Heart right ventricle (tissue), 16 donors: ENCODE results near the gene PSMC3. TPM values are rescaled to one million over a fixed set of nuclear protein-coding genes. Genes with fewer than 3 reads are reported as not detected.

Experiments
- ATAC-seq, 8 donors: fragments of 200-7000 bp; cut with Tn5 transposase; one replicate each; pipeline ENCODE4 v1.9.1; 2020; ENCODE audit warnings: mild to moderate bottlenecking in 8 of 8, moderate library complexity in 8 of 8, moderate number of reproducible peaks in 1 of 8
- DNase-seq, 2 donors: peaks; one replicate each; pipeline ENCODE4 v3.0.0-alpha.2; 2020
- H3K27ac ChIP-seq, 10 donors: fragments of 200-600 bp; sonication (generic) in 2 of 10; one replicate each; pipeline versions ENCODE4 v1.5.0 to v1.8.0; 2020 to 2022; ENCODE audit warnings: mild to moderate bottlenecking in 3 of 10
- H3K27me3 ChIP-seq, 7 donors: fragments of 200-600 bp; one replicate each; pipeline ENCODE4 v1.8.0; 2021 to 2022; ENCODE audit warnings: mild to moderate bottlenecking in 2 of 7
- H3K36me3 ChIP-seq, 9 donors: fragments of 200-600 bp; sonication (generic) in 1 of 9; one replicate each; pipeline versions ENCODE4 v1.5.0 to v1.8.0; 2020 to 2022; ENCODE audit warnings: mild to moderate bottlenecking in 2 of 9
- H3K4me1 ChIP-seq, 9 donors: fragments of 200-600 bp; sonication (generic) in 1 of 9; one replicate each; pipeline versions ENCODE4 v1.5.0 to v1.8.0; 2020 to 2022; ENCODE audit warnings: mild to moderate bottlenecking in 4 of 9
- H3K4me3 ChIP-seq, 10 donors: fragments of 200-600 bp; sonication (generic) in 2 of 10; one replicate each; pipeline versions ENCODE4 v1.5.0 to v1.8.0; 2020 to 2022; ENCODE audit warnings: mild to moderate bottlenecking in 7 of 10, moderate library complexity in 2 of 10
- H3K9me3 ChIP-seq, 11 donors: fragments of 200-600 bp in 10 of 11; sonication (generic) in 2 of 11; one replicate each; pipeline versions ENCODE4 v1.5.0 to v1.8.0; 2013 to 2022; ENCODE audit warnings: mild to moderate bottlenecking in 2 of 11, control low read depth in 1 of 11, moderate library complexity in 1 of 11
- WGBS, 2 donors: extraction: QIAGEN DNeasy Blood & Tissue Kit; methylation state at CpG; one replicate each; pipeline ENCODE4 v1.1.7; 2013; ENCODE audit warnings: inconsistent platforms in 1 of 2; 5-methylcytosine and 5-hydroxymethylcytosine counted together
- intact Hi-C, 10 donors: fragments of 100-400 bp; cut with DNase I; formaldehyde crosslinking; loops; one replicate each; pipeline versions ENCODE4 v1.11.1 to v1.14.2; 2022
- polyA plus RNA-seq, 2 donors: library from polyadenylated mRNA; stranded (reverse); fragments of 200-250 nt; gene quantifications; one replicate each; pipeline ENCODE4 v1.2.3, GENCODE V29; 2013
- total RNA-seq, 10 donors: library from RNA; stranded (reverse); fragmentation: NEBNext Ultra II Directional in 3 of 10; extraction: Animal tissue kit (Norgen Biotek cat#: 25700) in 3 of 10; gene quantifications; one replicate each; pipeline versions ENCODE4 v1.2.1 to v1.2.4, GENCODE V29; 2021 to 2023
- TF ChIP-seq, protein P1 (sequence below), 9 donors: fragments of 200-600 bp; sonication (generic) in 2 of 9; IDR thresholded peaks; one replicate each; pipeline versions ENCODE4 v1.5.0 to v1.8.0; 2021 to 2022; ENCODE audit warnings: antibody characterized with exemption in 9 of 9, mild to moderate bottlenecking in 5 of 9, moderate library complexity in 1 of 9
- donor health status: Arrhythmogenic right ventricular cardiomyopathy.
- donor health status: ischemic (EF 13 %, LVEDD 7.1; RV severe dilation, severe dysfunction).
- donor health status: healthy with polysubstance abuse.
- donor health status: DM: no; HTN: yes; CAD: no.
- donor health status: DM: no; HTN: no; CAD: no.
- donor health status: ischemic (EF 25% LVEDD 6.9; RV normal size, moderate dysfunction).
- donor health status: ischemic (EF 25% LVEDD 5.7; RV mildly dilated, moderate dysfunction).
- donor health status: healthy.
- donor health status: DM: yes; HTN: yes; CAD: no.
- donor health status: Ischemic cardiomyopathy.
- donor health status: ischemic (EF 35%, LVEDD 5.7; RV mildly dilated, moderate dysfunction).
- donor health status: nonischemic (EF 11% LVEDD 7.7; RV severe dilation, severe dysfunction).
- donor health status: DM: yes; HTN: yes; CAD: no.
- donor health status: PGD.
- donor health status: ischemic (EF 29% LVEDD 5.4; RV normal size, mild dysfunction).
- donor health status: nonischemic (EF 23%, LVEDD 6.1; RV moderate dilation, normal function).

Gene PSMC3
- total and polyA plus RNA-seq, 12 donors: 129 to 272 (median 148) TPM

DNA sequence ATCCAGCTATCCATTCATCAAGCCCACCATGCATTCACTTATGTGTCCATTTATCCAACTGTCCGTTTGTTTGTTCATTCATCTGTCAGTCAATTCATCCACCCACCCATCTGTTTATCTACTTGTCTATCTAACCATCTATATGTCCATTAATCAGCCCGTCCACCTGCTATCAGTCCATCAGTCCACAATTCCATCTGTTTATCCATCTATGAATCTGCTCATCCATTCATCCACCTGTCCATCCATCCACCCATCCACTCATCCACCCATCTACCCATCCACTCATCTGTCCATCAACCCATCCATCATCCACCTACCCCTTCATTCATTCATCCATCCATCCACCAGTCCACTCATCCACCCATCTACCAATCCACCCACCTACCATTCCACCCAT, 46.9 kb downstream of the PSMC3 start:
- peak overlapping the region in 2 of 10 donors; percentile 68 to 98 for H3K27ac ChIP-seq

DNA sequence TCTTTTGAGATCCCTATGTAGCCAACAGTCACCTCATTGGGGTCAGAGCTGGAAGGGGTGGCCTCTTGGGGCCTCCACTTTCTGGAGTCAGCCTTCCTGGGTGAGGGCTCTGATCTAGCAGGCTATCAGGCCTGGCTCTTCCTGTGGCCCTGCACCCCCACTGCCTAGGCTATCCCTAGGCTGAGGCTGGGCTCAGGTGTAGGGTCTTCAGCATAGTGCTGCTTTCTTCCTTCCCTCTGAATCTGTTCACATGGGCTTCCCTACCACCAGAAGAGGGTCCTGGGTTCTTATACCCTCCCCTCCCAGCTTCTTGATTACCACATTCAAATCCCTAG, 47.4 kb downstream of the PSMC3 start:
- DNase-seq (no peak), ATAC-seq (no peak)
- TF ChIP-seq, protein P1, sequence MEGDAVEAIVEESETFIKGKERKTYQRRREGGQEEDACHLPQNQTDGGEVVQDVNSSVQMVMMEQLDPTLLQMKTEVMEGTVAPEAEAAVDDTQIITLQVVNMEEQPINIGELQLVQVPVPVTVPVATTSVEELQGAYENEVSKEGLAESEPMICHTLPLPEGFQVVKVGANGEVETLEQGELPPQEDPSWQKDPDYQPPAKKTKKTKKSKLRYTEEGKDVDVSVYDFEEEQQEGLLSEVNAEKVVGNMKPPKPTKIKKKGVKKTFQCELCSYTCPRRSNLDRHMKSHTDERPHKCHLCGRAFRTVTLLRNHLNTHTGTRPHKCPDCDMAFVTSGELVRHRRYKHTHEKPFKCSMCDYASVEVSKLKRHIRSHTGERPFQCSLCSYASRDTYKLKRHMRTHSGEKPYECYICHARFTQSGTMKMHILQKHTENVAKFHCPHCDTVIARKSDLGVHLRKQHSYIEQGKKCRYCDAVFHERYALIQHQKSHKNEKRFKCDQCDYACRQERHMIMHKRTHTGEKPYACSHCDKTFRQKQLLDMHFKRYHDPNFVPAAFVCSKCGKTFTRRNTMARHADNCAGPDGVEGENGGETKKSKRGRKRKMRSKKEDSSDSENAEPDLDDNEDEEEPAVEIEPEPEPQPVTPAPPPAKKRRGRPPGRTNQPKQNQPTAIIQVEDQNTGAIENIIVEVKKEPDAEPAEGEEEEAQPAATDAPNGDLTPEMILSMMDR (IDR thresholded peaks at IDR 0.05): no peak
- peak overlapping the region in 2 of 10 donors; percentile 4 to 66 for H3K4me3 ChIP-seq
- peaks cover 0 to 18% (median 0%) of the 10 kb centered on the region in 9 donors for H3K36me3 ChIP-seq
- H3K9me3 ChIP-seq: no peaks in the 10 kb centered on the region
- peak overlapping the region in 6 of 10 donors; percentile 43 to 98 (median 71) for H3K27ac ChIP-seq
- no peaks in the 10 kb centered on the region for H3K27me3 ChIP-seq
- peaks cover 0 to 31% (median 0%) of the 10 kb centered on the region in 9 donors for H3K4me1 ChIP-seq
- intact Hi-C loops: loop anchor here in 5 of 10 donors (5.0 to 10.0 kb wide), 4 partner anchors 68 to 476 kb away; partner anchors contain the start of gene RAPSN (in 1 of the 5)

More for the DNA sequence above, 46.9 kb downstream of the PSMC3 start:
- Histone ChIP-seq H3K36me3 (peaks cover 0 to 13% (median 0%) of the 10 kb centered on the region in 9 donors), H3K4me3 (no peak overlapping the region), H3K9me3 (no peaks in the 10 kb centered on the region), H3K27me3 (no peaks in the 10 kb centered on the region), H3K4me1 (peaks cover 0 to 27% (median 0%) of the 10 kb centered on the region in 9 donors)
- ATAC-seq (no peak), DNase-seq (no peak)
- TF ChIP-seq, protein P1 (IDR thresholded peaks at IDR 0.05): no peak
- 89 to 92% methylated on average over 2 of the region's 2 CpGs for WGBS, 2 donors
- intact Hi-C loops: loop anchor here in 5 of 10 donors (5.0 to 10.0 kb wide), 4 partner anchors 68 to 475 kb away; partner anchors contain the start of gene RAPSN (in 1 of the 5)

DNA sequence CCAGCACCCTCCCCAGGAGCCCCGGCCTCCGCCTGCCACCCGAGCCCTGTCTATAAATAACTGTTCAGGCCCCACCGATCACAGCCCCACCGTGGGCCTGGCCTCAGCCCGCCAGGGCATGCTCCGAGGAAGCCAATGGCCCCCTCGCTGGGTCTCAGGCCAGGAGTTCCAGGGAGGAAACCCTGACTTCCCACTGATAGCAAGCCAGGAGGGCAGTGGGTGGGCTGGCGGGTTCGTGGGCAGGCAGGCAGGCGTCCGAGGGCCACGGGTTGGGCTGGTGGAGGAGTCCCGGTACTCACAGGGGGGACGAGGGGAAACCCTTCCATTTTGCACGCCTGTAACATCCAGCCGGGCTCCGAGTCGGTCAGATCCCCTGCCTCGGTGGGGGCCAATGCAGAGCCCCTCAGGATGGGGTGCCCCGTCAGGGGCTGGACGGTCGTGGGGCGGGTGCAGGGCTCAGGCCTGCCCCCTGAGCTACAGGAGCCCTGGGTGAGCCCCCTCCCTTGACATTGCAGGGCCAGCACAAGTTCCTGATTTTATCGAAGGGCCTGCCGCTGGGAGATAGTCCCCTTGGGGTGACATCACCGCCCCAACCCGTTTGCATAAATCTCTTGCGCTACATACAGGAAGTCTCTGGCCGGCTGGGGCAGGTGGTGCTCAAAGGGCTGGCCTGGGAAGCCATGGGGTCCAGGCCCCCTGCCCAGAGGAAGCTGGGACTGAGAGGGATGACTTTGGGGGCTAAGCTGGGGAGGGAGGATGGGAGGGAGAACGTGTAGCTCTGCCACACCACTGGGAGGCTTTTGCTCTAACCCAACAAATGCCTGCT, 48.0 kb downstream of the PSMC3 start, which contains the start of gene SPI1:
SPI1 (minus strand) TSS at position 538 of the 826 bp plus-strand sequence; CDS start at position 344, 194 bp downstream.
- H3K4me3 ChIP-seq: peak within 1 kb of the TSS in 8 of 10 donors; percentile 19 to 66 (median 42)
- H3K27me3 ChIP-seq: no peaks in the 10 kb centered on the region
- peak within 1 kb of the TSS in 9 of 10 donors; percentile 11 to 98 (median 62) for H3K27ac ChIP-seq
- intact Hi-C loops: loop anchor here in 5 of 10 donors (5.0 to 10.0 kb wide), 4 partner anchors 69 to 477 kb away; partner anchors contain the start of gene RAPSN (in 1 of the 5)
- TF ChIP-seq, protein P1 (IDR thresholded peaks at IDR 0.05): no peak
- H3K4me1 ChIP-seq: peaks cover 0 to 31% (median 0%) of the 10 kb centered on the region in 9 donors
- peak; percentile 35 to 68 (median 54) for ATAC-seq
- 64 to 73% methylated on average over 31 of the region's 31 CpGs for WGBS, 2 donors
- DNase-seq: peak; percentile 37 to 56
- H3K36me3 ChIP-seq: peaks cover 0 to 24% (median 0%) of the 10 kb centered on the region in 9 donors
- no peaks in the 10 kb centered on the region for H3K9me3 ChIP-seq

DNA sequence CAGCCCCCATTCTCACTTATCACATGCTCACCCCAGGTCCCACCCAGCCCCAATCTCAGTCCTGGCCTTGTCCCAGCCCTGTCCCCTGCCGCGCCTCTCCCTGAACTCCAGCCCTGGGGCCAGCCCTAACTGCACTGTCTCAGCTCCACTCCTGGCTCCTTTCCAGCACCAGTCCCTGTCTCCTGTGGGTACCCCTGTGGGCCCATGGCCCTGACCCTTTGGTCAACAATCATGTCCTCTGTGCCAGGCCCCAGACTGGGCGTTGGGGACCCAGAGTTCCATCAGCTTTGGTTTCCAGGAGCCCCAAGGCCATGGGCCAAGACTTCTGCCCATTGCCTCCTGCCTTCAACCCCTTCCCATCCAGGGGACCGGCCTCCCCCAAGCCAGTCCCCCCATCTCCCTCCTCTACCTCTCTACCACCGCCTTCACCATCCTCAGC, 48.6 kb downstream of the PSMC3 start:
- peak overlapping the region in 8 of 10 donors; percentile 19 to 66 (median 42) for H3K4me3 ChIP-seq
- H3K36me3 ChIP-seq: peaks cover 0 to 31% (median 0%) of the 10 kb centered on the region in 9 donors
- peak overlapping the region in 9 of 10 donors; percentile 11 to 98 (median 62) for H3K27ac ChIP-seq
- DNase-seq: no peak
- H3K9me3 ChIP-seq: no peaks in the 10 kb centered on the region
- peaks cover 0 to 30% (median 0%) of the 10 kb centered on the region in 9 donors for H3K4me1 ChIP-seq
- TF ChIP-seq, protein P1 (IDR thresholded peaks at IDR 0.05): no peak
- intact Hi-C loops: loop anchor here in 5 of 10 donors (5.0 to 10.0 kb wide), 4 partner anchors 70 to 477 kb away; partner anchors contain the start of gene RAPSN (in 1 of the 5)
- H3K27me3 ChIP-seq: no peaks in the 10 kb centered on the region
- WGBS, 2 donors: 81 to 85% methylated on average over 5 of the region's 5 CpGs
- ATAC-seq: peak in 6 of 8 donors; percentile 8 to 40 (median 33)
